Activated CD4-positive, alpha-beta T cell treated with anti-CD3 and anti-CD28 coated beads for 24 hours (primary cell): ENCODE results near the gene FAM217A.

Source experiments
- DNase-seq, 2 donors: peaks; one replicate each; pipeline ENCODE4 v3.0.0-alpha.2; 2020; ENCODE audit warnings: low read depth in 2 of 2

FAM217A gene

DNA sequence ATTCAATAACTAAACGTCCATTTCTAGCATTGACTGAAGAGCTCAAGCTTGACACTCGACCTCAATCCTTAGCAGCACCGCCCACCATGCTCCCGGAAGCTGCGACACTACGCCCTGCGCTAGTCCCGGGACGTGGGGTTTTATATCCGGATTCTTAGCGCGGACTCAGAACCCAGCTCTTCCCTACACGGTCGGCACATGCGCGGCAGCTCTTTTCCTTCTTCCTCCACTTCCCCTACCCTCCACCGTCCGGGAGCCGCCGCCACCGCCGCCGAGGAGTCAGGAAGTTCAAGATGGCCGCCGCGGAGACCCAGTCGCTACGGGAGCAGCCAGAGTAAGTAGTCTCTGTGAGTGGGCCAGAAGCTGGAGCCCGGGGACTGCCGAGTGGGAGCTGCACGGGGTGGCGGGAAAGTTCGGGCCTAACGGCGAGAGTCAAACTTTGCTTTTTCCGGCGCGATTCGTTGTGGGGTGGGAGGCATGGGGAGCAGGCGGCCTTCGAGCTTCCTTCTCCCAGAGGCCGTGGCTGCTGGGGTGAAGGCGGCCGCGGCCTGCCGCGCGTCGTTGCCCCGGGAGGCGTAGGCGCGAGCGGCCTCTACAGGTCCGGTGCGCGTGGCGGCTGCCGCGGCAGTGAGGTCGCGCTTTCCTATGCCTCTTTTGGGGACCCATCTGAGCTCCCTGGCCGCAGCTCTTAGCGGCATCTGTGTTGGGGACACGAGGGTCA lies 57.6 kb downstream of the FAM217A start:
- DNase-seq: peak; percentile 76 to 83

DNA sequence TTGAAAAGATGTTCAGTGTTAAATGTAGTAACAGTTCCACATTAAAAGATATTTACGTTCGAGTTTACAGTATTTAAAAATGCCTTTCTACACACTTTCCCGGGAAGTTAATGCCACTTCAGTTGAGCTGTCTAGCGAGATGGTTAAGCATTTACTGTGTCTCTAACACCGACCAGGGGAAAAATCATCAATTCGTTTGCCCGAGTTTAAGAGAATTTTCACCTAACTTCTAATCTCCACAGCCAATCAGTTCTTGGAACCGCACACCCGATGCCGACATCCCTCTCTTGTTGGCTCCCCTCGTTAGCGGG lies 58.2 kb downstream of the FAM217A start:
- no peak for DNase-seq

DNA sequence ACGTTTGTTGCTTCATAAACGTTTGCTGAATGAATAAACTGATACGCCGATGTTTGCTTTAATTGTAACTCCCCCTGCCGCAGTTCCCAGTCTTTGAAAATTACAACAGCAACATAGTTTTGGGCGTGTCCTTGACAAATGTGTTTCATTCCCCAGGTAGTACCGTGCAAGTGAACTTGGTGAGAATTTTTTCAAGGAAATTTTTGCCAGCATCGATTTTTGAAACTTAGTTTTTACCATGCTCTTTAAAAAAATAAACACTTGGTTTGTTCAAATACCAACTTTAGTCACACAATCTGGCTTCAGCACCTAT lies 60.1 kb downstream of the FAM217A start:
- DNase-seq: no peak
